HG02642 (cell line): ENCODE measurements around the gene KRTAP10-8.
"Not testable (repeated sequence)": the region's sequence is repeated elsewhere in the genome, so short reads cannot be mapped to it uniquely, and the experiment has no call there.

ENCODE experiments used
- ATAC-seq: cut with Tn5 transposase; IDR thresholded peaks from one replicate; pipeline ENCODE4 v1.9.1; 2021; ENCODE audit warnings: mild to moderate bottlenecking; ENCODE audit not compliant: unreplicated experiment, poor library complexity

The KRTAP10-8 gene, protein sequence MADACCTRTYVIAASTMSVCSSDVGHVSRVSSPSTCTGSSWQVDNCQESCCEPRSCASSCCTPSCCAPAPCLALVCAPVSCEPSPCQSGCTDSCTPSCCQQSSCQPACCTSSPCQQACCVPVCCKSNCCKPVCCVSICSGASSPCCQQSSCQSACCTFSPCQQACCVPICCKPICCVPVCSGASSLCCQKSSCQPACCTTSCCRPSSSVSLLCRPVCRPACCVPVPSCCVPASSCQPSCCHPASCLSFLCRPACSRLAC

DNA sequence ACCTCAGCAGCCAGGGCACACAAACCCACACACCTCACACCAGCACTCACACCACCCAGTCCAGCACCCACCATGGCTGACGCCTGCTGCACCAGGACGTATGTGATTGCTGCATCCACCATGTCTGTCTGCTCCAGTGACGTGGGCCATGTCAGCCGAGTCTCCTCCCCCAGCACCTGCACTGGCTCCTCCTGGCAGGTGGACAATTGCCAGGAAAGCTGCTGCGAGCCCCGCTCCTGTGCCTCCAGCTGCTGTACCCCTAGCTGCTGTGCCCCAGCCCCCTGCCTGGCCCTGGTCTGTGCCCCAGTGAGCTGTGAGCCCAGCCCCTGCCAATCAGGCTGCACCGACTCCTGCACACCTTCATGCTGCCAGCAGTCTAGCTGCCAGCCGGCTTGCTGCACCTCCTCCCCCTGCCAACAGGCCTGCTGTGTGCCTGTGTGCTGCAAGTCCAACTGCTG lies at the start of gene KRTAP10-8:
Gene KRTAP10-8 (plus strand): TSS at position 51 of the 458 bp plus-strand sequence. CDS start 22 bp downstream, at position 73.
- no peak for ATAC-seq

DNA sequence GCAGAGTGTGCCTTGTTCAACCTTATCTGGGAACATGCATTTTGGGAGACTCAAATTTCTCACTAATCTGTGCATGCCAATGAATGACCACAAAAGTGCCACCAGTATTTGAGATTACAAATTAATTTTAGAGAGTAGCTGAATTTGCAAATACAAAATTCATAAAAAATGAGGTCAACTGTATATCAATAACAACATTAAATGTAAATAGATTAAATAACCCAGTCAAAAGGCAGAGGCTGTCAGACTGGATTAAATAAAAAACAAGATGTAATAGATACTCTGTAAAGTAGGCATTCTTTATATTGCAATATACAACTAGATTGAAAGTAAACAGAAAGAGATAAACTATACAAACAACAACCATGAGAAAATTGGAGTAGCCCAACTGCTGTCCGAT lies 47.8 kb upstream of the KRTAP10-8 start:
- no peak for ATAC-seq

DNA sequence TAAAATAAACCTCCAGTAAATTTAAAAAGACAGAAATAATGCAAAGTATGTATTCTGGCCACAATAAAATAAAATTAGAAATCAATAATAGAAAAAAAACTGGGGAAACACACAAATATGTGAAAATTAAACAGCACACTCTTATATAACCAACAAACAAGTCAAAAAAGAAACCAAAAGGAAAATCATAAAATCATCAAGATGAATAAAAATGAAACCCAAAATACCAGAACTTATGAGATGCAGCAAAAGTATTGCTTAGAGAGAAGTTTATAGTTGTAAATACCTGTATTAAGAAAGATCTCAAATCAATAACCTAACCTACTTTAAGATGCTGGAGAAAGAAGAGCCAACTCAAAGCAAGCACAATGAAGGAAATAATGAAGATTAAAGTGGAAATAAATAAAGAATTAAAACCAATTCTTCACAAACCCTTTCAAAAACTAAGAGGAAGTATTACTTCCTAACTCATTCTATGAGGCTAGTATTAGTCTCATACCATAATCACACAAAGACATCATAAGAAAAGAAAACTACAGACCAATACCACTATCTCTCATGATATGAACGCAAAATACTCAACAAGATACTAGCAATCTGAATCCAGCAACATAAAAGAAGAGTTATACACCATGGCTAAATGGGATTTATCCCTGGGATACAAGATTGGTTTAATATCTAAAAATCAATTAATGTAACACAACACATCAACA lies 46.8 kb upstream of the KRTAP10-8 start:
- ATAC-seq = no peak

DNA sequence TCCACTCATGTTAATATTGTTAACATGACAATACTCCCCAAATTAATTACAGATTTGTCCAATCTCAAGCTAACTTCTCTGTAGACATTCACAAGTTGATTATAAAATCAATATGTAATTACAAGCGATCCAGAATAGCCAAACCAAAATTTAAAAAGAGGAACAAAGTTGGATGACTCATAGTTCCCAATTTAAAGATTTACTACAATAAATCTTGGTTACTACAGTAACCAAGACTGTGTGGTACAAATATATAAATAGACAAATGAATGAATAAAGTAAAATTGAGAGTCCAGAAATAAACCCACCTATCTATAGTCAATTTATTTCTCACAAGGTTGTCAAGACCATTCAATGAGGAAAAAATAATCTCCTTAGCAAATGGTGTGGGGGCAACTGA lies 45.5 kb upstream of the KRTAP10-8 start:
- no peak for ATAC-seq

DNA sequence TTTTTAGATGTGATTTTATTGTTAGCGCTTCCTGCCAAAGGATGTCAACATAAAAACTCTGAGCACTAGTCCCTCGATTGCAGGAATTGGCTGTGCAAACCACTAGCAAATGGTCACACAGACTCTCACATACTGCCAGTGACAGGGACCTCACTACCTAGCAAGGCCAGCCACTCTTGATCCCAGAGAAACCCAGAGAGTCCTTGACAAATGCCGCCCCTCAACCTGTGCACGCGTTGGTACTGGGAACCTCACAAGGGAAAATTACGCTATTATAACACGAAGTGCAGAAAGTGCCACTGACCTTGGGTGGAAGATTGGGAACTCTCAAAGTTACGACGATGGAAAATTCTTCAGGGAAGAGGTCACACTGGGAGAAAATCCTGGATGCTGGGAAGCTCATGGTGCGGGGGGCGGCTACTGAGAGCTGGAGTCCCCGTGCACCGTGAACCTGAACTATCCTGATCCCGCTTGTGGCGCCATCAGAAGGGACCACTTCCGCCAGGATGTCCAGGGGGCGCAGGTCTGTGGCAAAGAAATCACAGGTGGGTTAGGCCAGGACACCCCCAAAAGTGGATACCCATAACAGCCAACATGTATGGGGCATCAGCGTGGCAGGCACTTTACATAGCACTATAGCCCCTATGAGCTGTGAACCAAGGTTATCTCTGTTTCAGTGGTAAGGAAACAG lies 44.3 kb upstream of the KRTAP10-8 start:
- ATAC-seq = no peak

DNA sequence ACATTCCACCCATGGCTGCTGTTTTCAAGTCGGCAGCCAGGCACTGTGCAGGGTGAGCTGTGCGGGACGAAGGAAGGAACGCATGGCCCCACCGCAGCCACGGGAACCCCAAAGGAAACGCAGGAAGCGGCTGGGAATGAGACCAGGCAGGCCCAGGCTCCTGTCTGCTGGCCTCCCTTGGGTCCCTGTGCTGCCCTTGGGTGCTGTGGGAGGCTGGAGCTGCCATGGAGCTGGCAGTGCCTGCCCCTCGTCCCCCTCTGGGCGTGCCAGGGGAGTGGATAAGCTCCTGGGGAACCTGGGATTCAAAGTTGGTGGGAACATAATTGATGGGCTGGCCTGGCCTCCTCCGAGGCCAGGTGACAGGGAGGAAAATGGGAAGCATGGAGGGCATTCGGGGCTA lies 43.6 kb upstream of the KRTAP10-8 start:
- ATAC-seq = no peak

DNA sequence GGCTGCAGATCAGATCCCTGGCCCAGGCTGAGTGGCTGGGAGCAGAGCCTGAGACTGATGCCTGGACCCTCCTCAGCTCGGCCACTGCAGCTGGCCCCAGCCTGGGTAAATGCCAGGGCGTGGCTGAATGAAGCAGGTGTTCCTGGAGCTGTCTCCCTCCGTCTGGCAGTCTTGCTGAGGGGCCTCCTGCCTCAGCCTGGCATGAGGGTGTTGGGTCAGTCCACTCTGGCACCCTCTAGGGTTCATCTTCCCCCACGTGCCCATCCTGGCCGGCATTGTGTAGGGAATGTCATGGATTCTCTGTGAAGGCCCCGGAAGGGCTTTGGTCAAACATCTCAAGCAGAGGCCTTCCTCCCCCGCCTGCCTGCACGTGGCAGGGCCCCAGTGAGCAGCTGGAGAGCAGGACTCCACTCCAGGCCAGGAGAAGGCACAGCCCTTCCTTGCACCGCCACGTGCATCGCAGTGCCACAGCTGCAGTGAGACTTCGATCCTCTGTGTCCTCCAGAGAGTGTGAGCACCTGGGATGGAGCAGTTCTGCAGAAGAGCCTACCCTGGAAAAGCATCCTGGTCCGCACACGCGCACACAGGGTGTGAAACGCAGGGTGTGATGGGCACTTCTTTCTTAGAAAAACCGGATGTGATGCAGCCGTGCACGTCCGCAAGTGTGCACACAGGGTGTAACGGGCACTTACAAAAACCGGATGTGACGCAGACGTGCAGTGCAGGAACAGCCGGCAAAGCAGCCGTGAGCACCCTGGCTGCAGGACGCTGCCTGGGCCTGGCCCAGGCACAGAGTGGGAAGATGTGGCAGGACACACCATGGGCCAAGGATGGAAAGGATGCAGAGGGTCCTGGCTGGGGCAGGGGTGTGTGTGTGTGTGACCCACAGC lies 43.0 kb upstream of the KRTAP10-8 start:
- no peak for ATAC-seq

DNA sequence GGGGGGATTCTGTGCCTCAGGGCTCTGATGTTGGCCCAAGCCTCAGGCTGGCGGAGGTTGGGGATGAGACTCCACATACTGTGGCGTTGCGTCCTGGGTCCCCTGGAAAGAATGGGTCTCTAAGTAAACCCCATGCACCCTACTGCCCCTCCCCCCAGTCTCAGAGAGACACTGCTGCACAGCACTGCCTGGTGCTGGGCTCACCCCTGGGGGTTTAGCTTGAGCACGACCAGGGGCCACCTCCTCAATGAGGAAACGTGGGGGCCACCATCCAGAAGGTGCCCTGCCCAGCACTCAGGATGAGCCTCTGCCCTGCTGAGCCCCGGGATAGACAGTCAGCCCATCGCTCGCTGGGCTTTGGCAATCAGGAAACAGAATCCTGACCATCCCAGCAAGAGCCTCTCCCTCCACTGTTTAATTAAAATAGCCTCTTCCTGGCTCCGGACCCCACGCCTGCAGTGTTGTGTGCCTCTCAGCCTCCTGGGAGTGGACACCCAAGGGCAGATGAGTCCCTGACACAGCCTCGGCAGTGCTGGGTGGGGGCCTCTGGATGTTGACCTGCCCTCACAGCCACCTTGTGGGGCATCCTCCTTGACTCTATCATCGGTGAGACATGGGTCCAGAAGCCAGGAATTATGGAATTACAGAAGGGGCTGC lies 41.9 kb upstream of the KRTAP10-8 start:
- ATAC-seq = no peak

DNA sequence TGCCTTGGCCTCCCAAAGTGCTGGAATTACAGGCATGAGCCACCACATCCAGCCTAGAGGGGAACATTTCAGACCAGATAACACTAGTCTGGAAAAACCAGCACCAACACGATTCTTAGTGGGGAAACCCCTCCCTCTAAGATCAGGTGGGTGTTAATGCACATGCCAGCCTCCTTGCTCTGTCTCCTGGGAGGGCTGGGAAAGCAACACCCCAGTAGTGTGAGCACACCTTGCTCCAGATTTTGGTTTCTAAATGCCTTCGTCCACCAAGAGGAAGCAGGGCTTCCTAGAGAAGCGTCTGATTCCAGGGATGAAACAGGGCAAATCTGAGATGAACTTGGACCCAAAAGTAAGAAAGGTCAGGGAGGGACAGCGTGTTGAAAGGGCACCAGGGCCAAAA lies 40.6 kb upstream of the KRTAP10-8 start:
- no peak for ATAC-seq

DNA sequence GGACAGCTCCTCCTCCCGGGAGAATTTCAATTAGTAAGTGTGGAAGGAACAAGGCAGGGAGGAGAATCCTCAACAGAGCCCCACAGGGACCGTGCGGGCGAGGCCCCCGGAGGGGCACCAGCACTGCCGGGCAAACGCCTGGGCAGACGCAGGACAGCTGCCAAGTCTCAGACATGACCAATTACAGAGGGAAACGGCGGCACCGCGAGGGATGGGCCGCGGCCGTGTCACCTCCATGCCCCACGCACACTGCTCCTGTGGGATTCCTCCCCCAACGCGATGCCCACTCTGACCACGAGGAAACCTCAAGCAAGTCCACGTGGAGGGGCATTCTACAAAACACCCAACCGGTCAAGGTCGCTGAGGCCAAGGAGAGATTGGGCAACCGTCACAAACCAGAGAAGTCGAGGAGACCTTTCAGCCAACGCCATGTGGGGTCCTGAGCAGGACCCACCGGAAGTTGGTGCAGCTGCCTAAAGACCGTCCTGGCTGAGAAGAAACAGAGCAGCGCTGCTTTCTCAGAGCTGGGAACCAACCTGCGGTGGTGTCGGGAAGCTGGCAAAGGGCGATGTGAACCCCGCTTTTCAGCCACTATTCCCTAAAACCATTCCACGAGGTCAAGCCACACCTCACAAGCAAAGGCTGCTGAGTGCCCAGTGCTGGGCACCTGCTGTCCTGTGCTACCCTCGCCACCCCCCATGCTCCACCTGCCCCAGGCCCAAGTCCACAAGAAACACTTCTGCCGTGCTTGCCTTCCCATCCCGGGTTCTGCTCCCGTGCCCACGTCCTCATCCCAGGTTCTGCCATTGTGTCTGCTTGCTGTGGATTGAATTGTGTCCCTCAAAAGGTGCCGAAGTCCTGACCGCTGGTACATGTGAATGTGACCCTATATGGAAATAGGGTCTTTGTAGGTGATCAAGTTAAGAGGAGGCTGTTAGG lies 39.8 kb upstream of the KRTAP10-8 start:
- ATAC-seq = no peak

DNA sequence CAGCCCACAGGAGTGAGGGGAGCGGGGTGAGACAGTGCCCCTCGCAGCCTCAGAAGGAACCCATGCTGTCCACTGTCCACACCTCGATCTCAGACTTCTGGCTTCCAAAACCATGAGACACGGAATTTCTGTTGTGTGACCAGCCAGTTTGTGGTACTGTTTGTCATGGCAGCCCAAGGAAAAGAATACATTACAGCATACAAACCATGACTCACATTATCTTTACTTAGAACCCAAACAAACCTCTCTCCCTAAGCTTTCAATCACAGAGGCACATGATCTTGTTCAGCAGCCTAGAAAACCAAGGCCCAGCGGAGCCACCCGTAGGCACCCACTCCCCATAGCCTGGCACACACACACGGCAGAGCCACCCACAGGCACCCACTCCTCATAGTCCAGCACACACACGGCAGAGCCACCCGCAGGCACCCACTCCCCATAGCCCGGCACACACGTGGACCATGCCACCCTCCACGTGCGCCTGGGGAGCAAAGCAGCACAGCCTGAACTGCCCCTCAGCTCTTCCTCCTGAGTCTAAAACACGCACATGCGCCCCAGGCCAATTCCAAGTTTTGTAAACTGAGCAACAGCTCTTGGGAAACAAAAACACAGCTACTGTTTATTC lies 38.8 kb upstream of the KRTAP10-8 start:
- no peak for ATAC-seq

DNA sequence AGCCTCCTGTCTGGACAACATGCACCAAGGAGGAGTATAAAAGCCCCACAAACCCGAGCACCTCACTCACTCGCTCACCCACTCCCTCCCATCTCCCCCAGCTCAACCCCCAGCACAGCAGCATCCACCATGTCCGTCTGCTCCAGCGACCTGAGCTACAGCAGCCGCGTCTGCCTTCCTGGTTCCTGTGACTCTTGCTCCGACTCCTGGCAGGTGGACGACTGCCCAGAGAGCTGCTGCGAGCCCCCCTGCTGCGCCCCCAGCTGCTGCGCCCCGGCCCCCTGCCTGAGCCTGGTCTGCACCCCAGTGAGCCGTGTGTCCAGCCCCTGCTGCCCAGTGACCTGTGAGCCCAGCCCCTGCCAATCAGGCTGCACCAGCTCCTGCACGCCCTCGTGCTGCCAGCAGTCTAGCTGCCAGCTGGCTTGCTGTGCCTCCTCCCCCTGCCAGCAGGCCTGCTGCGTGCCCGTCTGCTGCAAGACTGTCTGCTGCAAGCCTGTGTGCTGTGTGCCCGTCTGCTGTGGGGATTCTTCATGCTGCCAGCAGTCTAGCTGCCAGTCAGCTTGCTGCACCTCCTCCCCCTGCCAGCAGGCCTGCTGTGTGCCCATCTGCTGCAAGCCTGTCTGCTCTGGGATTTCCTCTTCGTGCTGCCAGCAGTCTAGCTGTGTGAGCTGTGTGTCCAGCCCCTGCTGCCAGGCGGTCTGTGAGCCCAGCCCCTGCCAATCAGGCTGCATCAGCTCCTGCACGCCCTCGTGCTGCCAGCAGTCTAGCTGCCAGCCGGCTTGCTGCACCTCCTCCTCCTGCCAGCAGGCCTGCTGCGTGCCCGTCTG lies 38.0 kb upstream of the KRTAP10-8 start, which contains the start of gene KRTAP10-4:
Gene KRTAP10-4 (plus strand): TSS at position 100 of the 827 bp plus-strand sequence. CDS start 30 bp downstream, at position 130.
- ATAC-seq = not testable (repeated sequence)

DNA sequence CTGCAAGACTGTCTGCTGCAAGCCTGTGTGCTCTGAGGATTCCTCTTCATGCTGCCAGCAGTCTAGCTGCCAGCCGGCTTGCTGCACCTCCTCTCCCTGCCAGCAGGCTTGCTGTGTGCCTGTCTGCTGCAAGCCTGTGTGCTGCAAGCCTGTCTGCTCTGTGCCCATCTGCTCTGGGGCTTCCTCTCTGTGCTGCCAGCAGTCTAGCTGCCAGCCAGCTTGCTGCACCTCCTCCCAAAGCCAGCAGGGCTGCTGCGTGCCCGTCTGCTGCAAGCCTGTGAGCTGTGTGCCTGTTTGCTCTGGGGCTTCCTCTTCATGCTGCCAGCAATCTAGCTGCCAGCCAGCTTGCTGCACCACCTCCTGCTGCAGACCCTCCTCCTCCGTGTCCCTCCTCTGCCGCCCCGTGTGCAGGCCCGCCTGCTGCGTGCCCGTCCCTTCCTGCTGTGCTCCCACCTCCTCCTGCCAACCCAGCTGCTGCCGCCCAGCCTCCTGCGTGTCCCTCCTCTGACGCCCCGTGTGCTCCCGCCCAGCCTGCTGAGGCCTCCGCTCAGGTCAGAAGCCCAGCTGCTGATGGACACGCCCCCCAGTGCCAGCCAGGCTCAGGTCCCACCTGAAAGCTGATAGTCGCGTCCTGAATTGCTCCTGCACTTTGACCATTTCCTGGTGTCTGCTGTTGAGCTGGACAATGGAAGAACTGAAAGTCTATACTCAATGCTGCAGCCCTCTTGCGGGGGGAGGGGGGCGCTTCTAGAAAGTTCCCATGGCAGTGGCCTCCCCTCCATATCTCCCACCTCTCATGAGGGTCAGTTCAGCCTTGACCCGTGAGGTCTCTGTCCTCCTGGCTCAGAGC lies 37.2 kb upstream of the KRTAP10-8 start:
- no peak for ATAC-seq

DNA sequence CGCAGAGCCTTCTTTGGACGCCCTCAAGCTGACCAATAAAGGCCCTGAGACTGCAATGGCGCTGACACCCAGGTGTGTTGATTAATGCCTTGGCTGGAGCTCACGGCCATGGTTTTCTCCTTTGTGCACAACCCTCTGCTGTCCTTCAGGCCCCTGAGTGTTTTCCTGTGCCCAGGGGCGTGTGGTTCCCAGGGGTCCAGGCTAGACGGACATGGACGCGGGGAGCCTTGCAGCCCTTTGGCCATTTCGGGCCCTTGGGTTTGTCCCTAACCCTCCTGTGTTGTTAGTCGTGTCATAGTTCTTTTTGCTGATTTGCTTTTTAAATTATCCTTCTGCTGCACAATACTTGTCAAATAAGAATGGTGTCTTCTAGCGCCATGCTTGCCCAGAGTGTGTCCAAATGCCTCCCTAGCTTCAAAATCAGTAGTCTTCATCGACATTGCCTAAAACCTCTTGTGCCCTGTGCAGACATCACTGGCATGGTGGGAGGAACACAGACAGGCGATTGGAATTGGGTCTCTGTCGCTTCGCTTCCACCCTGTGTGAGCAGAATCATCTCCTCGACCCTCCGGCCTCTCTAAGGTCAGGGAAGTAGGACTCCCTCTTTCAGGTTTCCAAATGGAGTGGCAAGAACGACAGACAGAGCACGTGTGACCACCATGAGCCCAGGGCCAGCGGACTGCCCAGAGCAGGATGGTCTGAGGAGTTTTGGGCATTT lies 36.4 kb upstream of the KRTAP10-8 start:
- no peak for ATAC-seq

DNA sequence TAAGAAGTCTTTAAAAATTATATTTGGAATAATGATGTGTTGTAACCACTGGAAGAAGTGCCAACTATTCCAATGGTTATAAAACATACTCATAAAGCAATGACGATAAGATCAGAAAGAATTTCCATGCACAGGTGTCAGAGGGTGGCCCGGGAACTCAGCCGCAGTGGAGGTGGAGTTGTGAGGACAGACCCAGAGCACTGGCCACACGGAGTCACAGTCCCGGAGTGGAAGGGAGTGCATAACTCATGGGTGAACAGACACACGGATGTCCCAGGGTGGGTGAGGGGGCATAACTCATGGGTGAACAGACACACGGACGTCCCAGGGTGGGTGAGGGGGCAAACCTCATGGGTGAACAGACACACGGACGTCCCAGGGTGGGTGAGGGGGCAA lies 35.9 kb upstream of the KRTAP10-8 start:
- ATAC-seq = no peak
